HG03565 (cell line): Measurements from ENCODE around the gene MGLL.

Experiments
- ATAC-seq: cut with Tn5 transposase; IDR thresholded peaks from one replicate; pipeline ENCODE4 v1.9.1; 2021; ENCODE audit warnings: mild to moderate bottlenecking, moderate library complexity; ENCODE audit not compliant: unreplicated experiment

The MGLL gene

GRCh38 chr3:127678315-127678599 is 144.1 kb downstream of the MGLL start:
- ATAC-seq: no peak

DNA sequence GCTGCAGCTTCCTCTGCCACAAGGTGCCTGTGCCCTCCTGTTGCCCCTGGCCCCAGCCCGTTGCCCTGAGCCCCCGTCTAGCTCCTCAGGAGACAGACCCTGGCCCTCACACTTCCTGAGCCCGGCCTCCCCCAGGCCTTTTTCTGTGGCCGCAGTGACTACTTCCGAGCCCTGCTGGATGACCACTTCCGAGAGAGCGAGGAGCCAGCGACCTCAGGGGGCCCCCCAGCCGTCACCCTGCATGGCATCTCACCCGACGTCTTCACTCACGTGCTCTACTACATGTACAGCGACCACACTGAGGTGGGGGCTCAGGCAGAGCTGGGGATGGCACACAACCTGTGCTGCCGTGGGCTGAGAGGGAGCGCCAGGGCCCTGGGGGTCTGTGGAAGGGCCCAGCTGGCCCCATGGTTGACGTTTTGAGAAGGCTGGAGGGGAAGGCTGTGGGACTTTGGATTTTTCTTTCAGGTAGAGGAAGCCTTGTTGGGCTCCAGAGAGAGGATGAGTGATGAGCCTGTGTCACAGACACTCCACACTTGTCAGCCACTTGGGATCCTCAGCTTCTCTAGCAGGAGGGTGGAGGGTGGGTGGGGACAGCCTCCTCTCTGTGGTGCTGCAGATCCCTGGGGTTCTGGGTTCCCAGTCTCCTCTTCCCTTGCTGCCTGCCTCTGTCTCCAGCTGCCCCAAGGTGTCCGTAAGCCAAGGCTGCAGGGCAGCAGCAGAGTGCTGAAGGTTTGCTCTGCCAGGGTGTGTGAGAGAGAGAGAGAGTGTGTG is 144.6 kb downstream of the MGLL start:
- no peak for ATAC-seq

DNA sequence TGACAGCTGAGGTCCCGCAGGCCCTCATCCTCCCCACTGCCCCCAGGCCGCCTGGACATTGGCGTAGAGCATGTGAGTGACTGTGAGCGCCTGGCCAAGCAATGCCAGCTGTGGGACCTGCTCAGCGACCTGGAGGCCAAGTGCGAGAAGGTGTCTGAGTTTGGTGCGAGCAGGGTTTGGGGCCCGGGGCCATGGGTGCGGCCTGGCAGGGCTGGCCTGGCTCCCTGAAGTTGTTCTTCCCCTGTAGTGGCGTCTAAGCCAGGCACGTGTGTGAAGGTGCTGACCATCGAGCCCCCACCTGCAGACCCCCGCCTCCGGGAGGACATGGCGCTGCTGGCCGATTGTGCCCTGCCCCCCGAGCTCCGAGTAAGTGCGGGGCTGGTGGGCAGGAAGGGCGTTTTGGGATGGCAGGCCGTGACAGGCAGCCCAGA is 145.4 kb downstream of the MGLL start:
- ATAC-seq: no peak

- ATAC-seq: no peak
Observed at GRCh38 chr3:127676456-127676855, 145.9 kb downstream of the MGLL start.

DNA sequence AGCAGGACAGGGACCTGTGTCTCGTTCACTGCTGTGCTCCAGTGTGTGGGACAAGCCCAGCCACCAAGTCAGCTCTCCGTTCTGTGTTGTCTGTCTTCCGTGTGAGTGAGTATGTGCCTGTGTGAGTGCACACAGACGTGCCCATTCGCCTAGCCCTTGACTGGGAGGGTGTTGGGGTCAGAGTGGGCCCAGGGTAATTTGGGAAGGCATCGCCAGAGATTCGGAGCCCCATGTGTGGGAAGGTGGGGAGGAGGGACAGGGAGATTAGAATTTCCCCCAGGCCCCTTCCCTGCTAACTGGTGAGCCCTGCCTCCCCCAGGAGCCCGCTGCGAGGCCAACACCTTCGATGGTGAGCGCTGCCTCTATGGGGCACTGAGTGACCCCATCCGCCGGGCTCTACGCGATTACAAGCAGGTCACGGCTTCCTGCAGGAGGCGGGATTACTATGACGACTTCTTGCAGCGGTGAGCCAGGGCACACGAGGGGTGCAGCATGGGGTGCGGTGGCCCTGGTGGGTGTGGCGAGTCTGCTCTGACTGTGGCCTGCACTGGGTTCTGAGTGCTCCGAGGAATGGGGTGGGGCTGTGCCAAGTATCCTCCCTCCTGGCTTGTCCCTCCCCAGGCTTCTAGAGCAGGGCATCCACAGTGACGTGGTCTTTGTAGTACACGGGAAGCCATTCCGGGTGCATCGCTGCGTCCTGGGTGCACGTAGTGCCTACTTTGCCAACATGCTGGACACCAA is 146.5 kb downstream of the MGLL start:
- ATAC-seq: no peak

DNA sequence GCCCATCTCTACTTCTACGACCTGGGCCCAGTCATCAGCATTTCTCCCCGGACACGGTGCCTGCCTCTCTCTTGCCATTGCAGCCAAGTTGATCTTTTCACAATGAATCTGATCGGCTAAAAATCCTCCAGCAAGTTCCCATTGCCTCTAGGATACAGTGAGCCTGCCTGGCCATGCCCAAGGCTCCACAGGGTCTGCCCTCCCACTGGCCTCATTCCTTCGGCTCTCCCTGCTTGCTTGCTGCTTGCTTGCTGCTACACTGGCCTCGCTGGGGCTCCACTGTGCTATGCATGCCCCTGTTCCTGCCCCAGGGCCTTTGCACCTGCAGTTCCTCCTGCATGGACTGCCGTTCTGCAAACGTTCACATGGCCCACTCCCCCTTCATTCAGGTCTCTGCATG is 147.5 kb downstream of the MGLL start:
- ATAC-seq: no peak

- ATAC-seq: no peak
Observed at GRCh38 chr3:127674101-127674721, 148.1 kb downstream of the MGLL start.

DNA sequence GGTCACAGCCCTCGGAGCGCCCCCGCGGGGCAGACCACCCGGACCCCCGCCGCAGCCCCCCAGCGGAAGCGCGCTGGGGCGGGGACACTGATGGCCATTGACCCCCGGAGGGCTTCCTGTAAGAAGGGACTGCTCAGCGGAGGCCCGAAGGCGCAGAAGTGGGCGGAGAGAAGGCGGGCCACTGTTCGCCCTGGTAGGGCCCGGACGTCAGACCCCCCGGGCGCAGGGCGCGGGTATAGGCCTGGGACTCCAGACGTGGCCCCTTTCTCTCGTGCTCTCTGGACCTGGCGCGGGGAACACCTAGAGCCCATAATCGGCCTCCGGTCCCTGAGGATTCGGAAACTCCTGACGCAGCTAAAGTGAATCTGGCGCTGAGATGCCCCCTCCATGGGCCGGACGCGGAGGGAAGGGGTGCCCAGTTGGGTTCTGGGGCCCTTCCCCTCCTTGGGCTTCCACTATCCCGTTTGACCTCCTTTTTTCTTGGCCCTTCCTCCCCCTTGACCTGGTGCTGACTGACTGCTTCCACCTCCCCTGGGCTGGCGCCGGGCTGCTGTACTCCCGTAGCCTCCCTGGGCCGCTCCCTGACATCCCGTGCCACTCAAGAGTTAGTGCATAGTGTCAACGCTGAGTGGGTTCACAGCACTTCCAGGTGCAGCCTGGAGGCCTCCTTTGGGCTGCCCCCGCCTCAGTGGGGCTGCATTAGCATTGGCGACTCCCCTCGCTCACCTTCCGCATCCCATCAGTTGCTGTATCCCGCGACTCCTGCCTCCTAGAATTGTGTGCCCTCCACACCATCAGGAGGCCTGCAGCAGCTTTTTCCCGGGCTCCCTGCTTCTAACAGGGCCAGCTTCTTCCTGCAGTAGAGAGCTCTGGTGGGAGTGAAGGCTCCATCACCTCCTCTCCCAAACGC is 148.9 kb downstream of the MGLL start:
- peak; percentile 19 for ATAC-seq

GRCh38 chr3:127672429-127673190 is 149.7 kb downstream of the MGLL start, which contains the start of gene ABTB1:
ABTB1 (plus strand) TSS chr3:127672952; CDS start chr3:127673026, 74 bp downstream.
- ATAC-seq: peak; percentile 33

- peak; percentile 11 for ATAC-seq
Observed at GRCh38 chr3:127671523-127672428, 150.5 kb downstream of the MGLL start.

- ATAC-seq: no peak
Observed at GRCh38 chr3:127670761-127671522, 151.4 kb downstream of the MGLL start.

DNA sequence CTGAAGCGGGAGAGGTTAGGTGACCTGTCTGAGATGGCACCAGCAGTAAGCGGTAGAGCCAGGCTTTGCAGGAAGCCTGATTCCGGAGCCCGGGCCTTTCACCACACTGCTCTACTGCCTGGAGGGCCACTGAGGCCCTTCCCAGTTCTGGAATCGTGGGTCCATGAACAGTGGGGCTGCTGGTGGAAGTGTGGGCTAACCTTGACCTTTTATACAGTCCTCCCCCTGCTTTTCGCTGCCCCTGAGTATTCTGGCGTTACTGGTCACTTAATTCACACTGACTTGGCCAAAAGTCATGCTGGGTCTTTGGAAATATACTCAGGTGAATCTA is 152.1 kb downstream of the MGLL start:
- no peak for ATAC-seq

DNA sequence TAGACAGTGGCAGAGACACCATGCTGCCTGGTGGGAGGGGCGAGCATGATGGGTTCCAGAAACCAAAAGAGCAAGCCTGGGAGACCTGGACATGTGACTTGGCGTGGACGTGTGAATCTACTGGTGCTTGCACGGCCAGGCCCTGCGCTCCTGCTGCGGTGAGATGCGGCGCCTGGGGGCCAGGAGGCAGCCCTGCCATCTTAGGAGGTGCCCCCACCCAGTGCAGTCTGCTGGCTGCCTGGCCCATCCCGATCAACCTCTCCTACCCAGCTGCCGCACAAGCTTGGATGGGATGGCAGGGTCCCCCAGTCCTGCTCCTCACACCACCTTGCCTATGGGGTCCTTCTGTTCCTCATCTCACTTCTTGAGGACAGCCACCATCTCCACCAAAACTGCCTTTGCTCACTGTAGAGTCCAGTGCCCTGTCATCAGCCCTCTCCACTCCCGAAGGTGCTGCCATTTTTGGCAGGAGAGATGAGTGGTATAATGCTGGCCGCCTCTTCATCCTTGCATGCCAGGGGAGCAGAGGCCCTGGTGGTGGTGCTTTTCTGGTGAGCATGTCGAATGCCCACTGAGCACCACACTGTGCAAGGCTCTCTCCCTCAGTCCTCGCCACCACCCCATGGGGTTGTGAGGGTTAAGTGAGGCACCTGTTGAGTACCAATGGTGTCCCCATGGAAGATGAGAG is 152.6 kb downstream of the MGLL start:
- no peak for ATAC-seq

DNA sequence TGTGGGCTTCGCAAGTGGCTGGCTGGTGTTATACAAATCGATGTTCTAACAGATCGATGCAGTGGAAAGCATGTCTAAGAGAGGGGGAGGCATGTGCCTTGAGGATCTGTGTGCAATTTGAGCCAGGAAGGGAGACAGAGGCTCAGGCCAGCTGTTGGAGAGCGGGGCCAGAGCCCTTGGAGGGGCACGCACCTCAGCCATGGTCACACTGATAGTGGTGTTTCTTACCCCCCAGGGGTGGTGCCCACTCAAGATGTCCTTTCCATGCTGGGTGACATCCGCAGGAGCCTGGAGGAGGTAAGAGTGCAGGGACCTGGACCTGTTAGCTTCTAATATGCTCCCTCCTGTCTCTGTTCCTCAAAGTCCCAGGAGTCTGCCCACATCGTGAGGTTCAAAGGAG is 153.4 kb downstream of the MGLL start:
- ATAC-seq: no peak

GRCh38 chr3:127667119-127667681 is 155.1 kb downstream of the MGLL start:
- ATAC-seq: no peak

GRCh38 chr3:127666676-127667075 is 155.6 kb downstream of the MGLL start:
- no peak for ATAC-seq

- ATAC-seq: no peak
Observed at GRCh38 chr3:127665586-127665985, 156.7 kb downstream of the MGLL start.

DNA sequence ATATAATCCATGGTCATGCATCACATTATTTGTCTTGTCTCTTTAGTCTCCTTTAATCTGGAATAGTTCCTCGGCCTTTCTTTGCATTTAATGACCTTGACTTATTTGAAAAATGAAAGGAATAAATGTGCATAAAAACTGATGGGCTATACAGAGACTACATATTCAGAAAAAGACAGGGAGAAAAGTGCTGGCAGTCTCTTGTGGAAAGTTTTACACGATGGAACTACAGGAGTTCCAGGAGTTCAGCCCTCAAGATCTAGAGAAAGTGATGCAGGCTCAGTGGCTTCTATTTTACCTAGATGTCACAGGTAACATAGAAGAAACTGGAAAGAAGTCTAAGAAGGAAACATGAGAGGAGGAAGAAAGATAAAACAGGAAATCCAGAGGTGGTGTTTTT is 157.2 kb downstream of the MGLL start:
- ATAC-seq: no peak
